GM12874 (cell line): ENCODE measurements around the gene TANC1.

ENCODE experiments used
- CTCF ChIP-seq: IDR thresholded peaks from 2 replicates; pipeline ENCODE4 v1.5.1; 2011; ENCODE audit warnings: low read depth, mild to moderate bottlenecking, control low read depth, low read length, moderate library complexity; ENCODE audit not compliant: insufficient read depth

TANC1 gene

GRCh38 chr2:158969162-158969714 lies 798 bp downstream of the TANC1 start:
- TF ChIP-seq CTCF, result no peak

- TF ChIP-seq CTCF, result no peak
Observed at GRCh38 chr2:158969715-158970240, 1.3 kb downstream of the TANC1 start.

- no peak for TF ChIP-seq CTCF
Observed at GRCh38 chr2:158970241-158970751, 1.9 kb downstream of the TANC1 start.

GRCh38 chr2:158973116-158973956 lies 4.9 kb downstream of the TANC1 start:
- no peak for TF ChIP-seq CTCF

- no peak for TF ChIP-seq CTCF
Observed at GRCh38 chr2:158975271-158975921, 7.0 kb downstream of the TANC1 start.

GRCh38 chr2:158979772-158980171 lies 11.3 kb downstream of the TANC1 start:
- TF ChIP-seq CTCF, result no peak

- no peak for TF ChIP-seq CTCF
Observed at GRCh38 chr2:158984604-158985135, 16.2 kb downstream of the TANC1 start.
